ENCODE measurements around the gene HS3ST1. TPM values are rescaled to one million over a fixed set of nuclear protein-coding genes. Genes with fewer than 3 reads are reported as not detected.
"Not testable (repeated sequence)": the region's sequence is repeated elsewhere in the genome, so short reads cannot be mapped to it uniquely, and the experiment has no call there.

The HS3ST1 gene
- total RNA-seq, 1 donor from 2014 or later, result 1.7 TPM

GRCh38 chr4:11402192-11402591, 26.5 kb downstream of the HS3ST1 start:
- Mint-ChIP-seq H3K27ac (ENCODE audit: unreplicated experiment) (no peak overlapping the region), H3K36me3 (ENCODE audit: unreplicated experiment) (peaks cover 4% of the 10 kb centered on the region), H3K4me1 (ENCODE audit: low read depth, unreplicated experiment) (no peaks in the 10 kb centered on the region), H3K9me3 (ENCODE audit: unreplicated experiment) (no peaks in the 10 kb centered on the region), H3K27me3 (ENCODE audit: unreplicated experiment) (peaks cover 4% of the 10 kb centered on the region), H3K4me3 (ENCODE audit: unreplicated experiment) (no peak overlapping the region)
- DNase-seq, result no peak
- TF ChIP-seq CTCF (IDR thresholded peaks at IDR 0.05; ENCODE audit: partially characterized antibody, unreplicated experiment), result no peak

- no peak for TF ChIP-seq CTCF (IDR thresholded peaks at IDR 0.05; ENCODE audit: partially characterized antibody, unreplicated experiment)
- DNase-seq, result no peak
- Mint-ChIP-seq H3K27me3 (ENCODE audit: unreplicated experiment) (peaks cover 4% of the 10 kb centered on the region), H3K4me3 (ENCODE audit: unreplicated experiment) (no peak overlapping the region), H3K27ac (ENCODE audit: unreplicated experiment) (no peak overlapping the region), H3K4me1 (ENCODE audit: low read depth, unreplicated experiment) (no peaks in the 10 kb centered on the region), H3K36me3 (ENCODE audit: unreplicated experiment) (peaks cover 4% of the 10 kb centered on the region), H3K9me3 (ENCODE audit: unreplicated experiment) (no peaks in the 10 kb centered on the region)
Observed at GRCh38 chr4:11399461-11399971, 29.2 kb downstream of the HS3ST1 start.

GRCh38 chr4:11397819-11398610, 30.7 kb downstream of the HS3ST1 start:
- TF ChIP-seq CTCF (IDR thresholded peaks at IDR 0.05; ENCODE audit: partially characterized antibody, unreplicated experiment), result no peak
- Mint-ChIP-seq H3K36me3 (ENCODE audit: unreplicated experiment) (peaks cover 4% of the 10 kb centered on the region), H3K4me3 (ENCODE audit: unreplicated experiment) (no peak overlapping the region), H3K9me3 (ENCODE audit: unreplicated experiment) (no peaks in the 10 kb centered on the region), H3K27ac (ENCODE audit: unreplicated experiment) (no peak overlapping the region), H3K27me3 (ENCODE audit: unreplicated experiment) (peaks cover 4% of the 10 kb centered on the region), H3K4me1 (ENCODE audit: low read depth, unreplicated experiment) (no peaks in the 10 kb centered on the region)
- DNase-seq, result no peak

- no peak overlapping the region for H3K27ac Mint-ChIP-seq (ENCODE audit: unreplicated experiment)
- no peak for DNase-seq
- TF ChIP-seq CTCF (IDR thresholded peaks at IDR 0.05; ENCODE audit: partially characterized antibody, unreplicated experiment), result no peak
- H3K4me1 Mint-ChIP-seq (ENCODE audit: low read depth, unreplicated experiment), result no peaks in the 10 kb centered on the region
- peaks cover 4% of the 10 kb centered on the region for H3K27me3 Mint-ChIP-seq (ENCODE audit: unreplicated experiment)
- H3K36me3 Mint-ChIP-seq (ENCODE audit: unreplicated experiment), result peaks cover 4% of the 10 kb centered on the region
- no peaks in the 10 kb centered on the region for H3K9me3 Mint-ChIP-seq (ENCODE audit: unreplicated experiment)
- H3K4me3 Mint-ChIP-seq (ENCODE audit: unreplicated experiment), result no peak overlapping the region
Observed at GRCh38 chr4:11397146-11397545, 31.5 kb downstream of the HS3ST1 start.

- no peaks in the 10 kb centered on the region for H3K4me1 Mint-ChIP-seq (ENCODE audit: low read depth, unreplicated experiment)
- no peaks in the 10 kb centered on the region for H3K9me3 Mint-ChIP-seq (ENCODE audit: unreplicated experiment)
- H3K27ac Mint-ChIP-seq (ENCODE audit: unreplicated experiment), result no peak overlapping the region
- H3K27me3 Mint-ChIP-seq (ENCODE audit: unreplicated experiment), result no peaks in the 10 kb centered on the region
- DNase-seq, result no peak
- no peak for TF ChIP-seq CTCF (IDR thresholded peaks at IDR 0.05; ENCODE audit: partially characterized antibody, unreplicated experiment)
- no peak overlapping the region for H3K4me3 Mint-ChIP-seq (ENCODE audit: unreplicated experiment)
- H3K36me3 Mint-ChIP-seq (ENCODE audit: unreplicated experiment), result no peaks in the 10 kb centered on the region
Observed at GRCh38 chr4:11393551-11393950, 35.1 kb downstream of the HS3ST1 start.

- H3K36me3 Mint-ChIP-seq (ENCODE audit: unreplicated experiment); H3K27ac Mint-ChIP-seq (ENCODE audit: unreplicated experiment); DNase-seq; H3K9me3 Mint-ChIP-seq (ENCODE audit: unreplicated experiment); H3K4me1 Mint-ChIP-seq (ENCODE audit: low read depth, unreplicated experiment); H3K4me3 Mint-ChIP-seq (ENCODE audit: unreplicated experiment); H3K27me3 Mint-ChIP-seq (ENCODE audit: unreplicated experiment): not testable (repeated sequence)
Observed at GRCh38 chr4:11384072-11384471, 44.6 kb downstream of the HS3ST1 start.

Measured in glutamatergic neuron (in vitro differentiated cells).